SK-N-SH (cell line): ENCODE results near the gene SLC6A13. TPM values are rescaled to one million over a fixed set of nuclear protein-coding genes. Genes with fewer than 3 reads are reported as not detected.

Experiments used
- CTCF ChIA-PET: fragments of 300-600, 350-600 bp; formaldehyde crosslinking; extraction: SDS; loops from one replicate; lab custom pipeline; 2021; lab: Yijun Ruan, JAX
- POLR2A ChIA-PET: fragments of 350-600 bp; sonication (Branson Sonifier 250); formaldehyde crosslinking; extraction: SDS; loops from one replicate; lab custom pipeline; 2020; ENCODE audit warnings: antibody characterized with exemption, inconsistent platforms; lab: Yijun Ruan, JAX
- DNase-seq: peaks from one replicate; pipeline ENCODE4 v3.0.0; 2012
- H2AFZ ChIP-seq: fragments of 200-600 bp; sonication (generic); 2 replicates; pipeline ENCODE4 v1.8.1; 2016; ENCODE audit warnings: antibody characterized with exemption, mild to moderate bottlenecking, low read depth
- H3F3A ChIP-seq: fragments of 200-600 bp; sonication (generic); replicated peaks from 2 replicates; pipeline ENCODE3; 2016; ENCODE audit warnings: antibody characterized with exemption, mild to moderate bottlenecking; ENCODE audit not compliant: insufficient read depth
- H3K27ac ChIP-seq, 2 experiments: fragments of 200-500 bp in 1 of 2; fragments of 200-600 bp in 1 of 2; sonication (Bioruptor generic) in 1 of 2; sonication (generic), shearing (Covaris generic) in 1 of 2; 2 replicates each; pipeline versions ENCODE4 v1.5.1 to v1.6.1; 2014 to 2016; ENCODE audit warnings: low read depth in 2 of 2, inconsistent platforms in 1 of 2, low read length in 1 of 2, mild to moderate bottlenecking in 1 of 2, mixed read lengths in 1 of 2
- H3K27me3 ChIP-seq: fragments of 200-600 bp; sonication (generic), shearing (Covaris generic); 2 replicates; pipeline ENCODE4 v1.6.1; 2016; ENCODE audit warnings: mixed run types; ENCODE audit not compliant: insufficient read depth
- H3K36me3 ChIP-seq, 2 experiments: fragments of 200-500 bp in 1 of 2; fragments of 200-600 bp in 1 of 2; sonication (Bioruptor generic) in 1 of 2; sonication (generic) in 1 of 2; replicated peaks in 1 of 2; 2 replicates each; pipeline versions ENCODE3 to v1.5.1; 2014 to 2016; ENCODE audit warnings: low read length in 1 of 2, mild to moderate bottlenecking in 1 of 2; ENCODE audit not compliant: insufficient read depth in 2 of 2, control insufficient read depth in 1 of 2
- H3K4me1 ChIP-seq, 2 experiments: fragments of 200-500 bp in 1 of 2; fragments of 200-600 bp in 1 of 2; sonication (Bioruptor generic) in 1 of 2; sonication (generic), shearing (Covaris generic) in 1 of 2; 2 replicates each; pipeline versions ENCODE4 v1.5.1 to v1.6.1; 2014 to 2016; ENCODE audit warnings: low read depth in 1 of 2, low read length in 1 of 2, mixed run types in 1 of 2; ENCODE audit not compliant: insufficient read depth in 2 of 2, control insufficient read depth in 1 of 2
- H3K4me2 ChIP-seq: fragments of 200-600 bp; sonication (generic), shearing (Covaris generic); 2 replicates; pipeline ENCODE4 v1.6.1; 2017; ENCODE audit warnings: mixed run types
- H3K4me3 ChIP-seq, 2 experiments: fragments of 200-500 bp in 1 of 2; fragments of 200-600 bp in 1 of 2; sonication (Bioruptor generic) in 1 of 2; sonication (generic), shearing (Covaris generic) in 1 of 2; 2 replicates each; pipeline versions ENCODE4 v1.5.1 to v1.8.1; 2014 to 2016; ENCODE audit warnings: low read depth in 2 of 2, inconsistent platforms in 1 of 2, low read length in 1 of 2, mild to moderate bottlenecking in 1 of 2, mixed read lengths in 1 of 2, moderate library complexity in 1 of 2
- H3K79me2 ChIP-seq: fragments of 200-600 bp; sonication (generic); 2 replicates; pipeline ENCODE4 v1.8.1; 2017; ENCODE audit warnings: mild to moderate bottlenecking; ENCODE audit not compliant: insufficient read depth
- H3K9ac ChIP-seq: fragments of 200-600 bp; sonication (generic); 2 replicates; pipeline ENCODE4 v1.6.1; 2017; ENCODE audit warnings: mixed run types
- H3K9me2 ChIP-seq: fragments of 200-600 bp; sonication (generic); 2 replicates; pipeline ENCODE4 v1.6.1; 2017; ENCODE audit warnings: mixed run types
- H3K9me3 ChIP-seq: fragments of 200-600 bp; sonication (generic); 2 replicates; pipeline ENCODE4 v1.6.1; 2017; ENCODE audit warnings: mixed run types, mild to moderate bottlenecking, moderate library complexity
- H4K20me1 ChIP-seq: fragments of 200-600 bp; sonication (generic); 2 replicates; pipeline ENCODE4 v1.6.1; 2017; ENCODE audit warnings: mild to moderate bottlenecking, mixed run types; ENCODE audit not compliant: insufficient read depth
- CHD2 ChIP-seq: fragments of 150-350 bp; IDR thresholded peaks from 2 replicates; pipeline ENCODE4 v1.6.1; 2018; ENCODE audit warnings: low read length; ENCODE audit not compliant: partially characterized antibody
- CTCF ChIP-seq: fragments of 200-600 bp; sonication (generic); IDR thresholded peaks from 2 replicates; pipeline ENCODE4 v1.6.1; 2017; ENCODE audit warnings: antibody characterized with exemption, mild to moderate bottlenecking, moderate library complexity
- FOSL2 ChIP-seq: IDR thresholded peaks from 2 replicates; pipeline ENCODE4 v1.4.0; 2012; ENCODE audit warnings: low read depth, mild to moderate bottlenecking, moderate library complexity, borderline replicate concordance
- FOXJ3 ChIP-seq: sonication (generic); formaldehyde crosslinking; IDR thresholded peaks from 2 replicates; pipeline ENCODE4 v1.5.1; 2020; ENCODE audit warnings: mild to moderate bottlenecking, missing genetic modification reagents
- FOXM1 ChIP-seq: IDR thresholded peaks from 2 replicates; pipeline ENCODE4 v1.4.0; 2012; ENCODE audit warnings: low read depth, mild to moderate bottlenecking
- POLR2AphosphoS5 ChIP-seq: IDR thresholded peaks from 2 replicates; pipeline ENCODE4 v1.6.1; 2012; ENCODE audit warnings: low read depth, low read length
- RAD21 ChIP-seq: IDR thresholded peaks from 2 replicates; pipeline ENCODE4 v1.6.1; 2012; ENCODE audit warnings: mild to moderate bottlenecking, low read length
- RXRA ChIP-seq: IDR thresholded peaks from 2 replicates; pipeline ENCODE4 v1.4.0; 2012; ENCODE audit warnings: low read depth, mild to moderate bottlenecking, borderline replicate concordance
- SMC3 ChIP-seq: IDR thresholded peaks from 2 replicates; pipeline ENCODE4 v1.6.1; 2012; ENCODE audit warnings: low read depth, low read length, improper control_type of control experiment
- USF1 ChIP-seq: IDR thresholded peaks from 2 replicates; pipeline ENCODE4 v1.4.0; 2012; ENCODE audit warnings: low read depth, borderline replicate concordance
- USF2 ChIP-seq: fragments of 150-350 bp; IDR thresholded peaks from 2 replicates; pipeline ENCODE4 v1.6.1; 2017; ENCODE audit warnings: antibody characterized with exemption, low read length, low read depth, borderline replicate concordance
- WGBS: methylation state at CpG from one replicate; pipeline ENCODE4 v1.1.6; 2017; ENCODE audit warnings: low lambda C conversion rate; 5-methylcytosine and 5-hydroxymethylcytosine counted together
- polyA plus RNA-seq, 3 experiments: library from polyadenylated mRNA; depleted of rRNA; stranded (reverse); fragments of >200 nt; gene quantifications; 2 replicates each; pipeline ENCODE4 v1.2.3, GENCODE V29; 2012

The SLC6A13 gene
- polyA plus RNA-seq, 1 of the 3 experiments (the other 2 are of a cell fraction): 0.05 TPM

- H3K36me3 ChIP-seq: no peaks in the 10 kb centered on the region
- ChIA-PET CTCF (interaction anchor here (1.4 to 3.3 kb wide), 3 partner anchors 16 to 19 kb away, joined by 3 to 22 read pairs (median 17); no protein-coding TSS in a partner anchor), POLR2A (no interaction called here)
- H3K9me2 ChIP-seq: no peaks in the 10 kb centered on the region
- no peak for DNase-seq
- no peaks in the 10 kb centered on the region for H3K9me3 ChIP-seq
- no peaks in the 10 kb centered on the region for H3F3A ChIP-seq
- no peaks in the 10 kb centered on the region for H3K79me2 ChIP-seq
- no peak overlapping the region; a peak in 1 of 4 replicates for H3K27ac ChIP-seq
- no peaks in the 10 kb centered on the region for H4K20me1 ChIP-seq
- H3K4me1 ChIP-seq: peaks cover 14 to 64% of the 10 kb centered on the region in 2 experiments
- TF ChIP-seq RXRA (no peak), CHD2 (no peak), CTCF (no peak), FOXM1 (no peak), USF1 (no peak), FOSL2 (no peak), FOXJ3 (no peak), POLR2AphosphoS5 (no peak)
- no peak overlapping the region for H3K4me2 ChIP-seq
- H3K27me3 ChIP-seq: no peaks in the 10 kb centered on the region
- no peak overlapping the region for H3K9ac ChIP-seq
- WGBS: 78% methylated on average over 11 of the region's 15 CpGs
- H2AFZ ChIP-seq: no peak overlapping the region
- H3K4me3 ChIP-seq: no peak overlapping the region
Observed at GRCh38 chr12:172732-173161, 89.9 kb downstream of the SLC6A13 start.

- Histone ChIP-seq H3K9ac (no peak overlapping the region), H3K9me3 (no peaks in the 10 kb centered on the region), H3K79me2 (no peaks in the 10 kb centered on the region), H2AFZ (no peak overlapping the region), H3K4me1 (peaks cover 10 to 61% of the 10 kb centered on the region in 2 experiments), H3K27me3 (no peaks in the 10 kb centered on the region), H4K20me1 (no peaks in the 10 kb centered on the region), H3K4me2 (no peak overlapping the region), H3K9me2 (no peaks in the 10 kb centered on the region), H3K36me3 (no peaks in the 10 kb centered on the region), H3K27ac (no peak overlapping the region), H3K4me3 (no peak overlapping the region), H3F3A (no peaks in the 10 kb centered on the region)
- POLR2A ChIA-PET: no interaction called here
- DNase-seq: peak; percentile 66
- CTCF ChIA-PET: interaction anchor here (0.6 to 4.4 kb wide), 4 partner anchors 17 to 282 kb away, joined by 3 to 24 read pairs (median 14); no protein-coding TSS in a partner anchor
- WGBS: 66% methylated on average over 17 of the region's 18 CpGs
- TF ChIP-seq RAD21: peak; percentile 12
- no peak for TF ChIP-seq USF2
- TF ChIP-seq SMC3: no peak
Observed at GRCh38 chr12:171743-172676, 90.6 kb downstream of the SLC6A13 start.
